Measurements from ENCODE around the gene ENTREP3. TPM values are rescaled to one million over a fixed set of nuclear protein-coding genes. Genes with fewer than 3 reads are reported as not detected.
"Not testable (repeated sequence)": the region's sequence is repeated elsewhere in the genome, so short reads cannot be mapped to it uniquely, and the experiment has no call there.

The ENTREP3 gene
- total RNA-seq, 1 donor from 2014 or later: 55.7 TPM

- no peak for DNase-seq (ENCODE audit: extremely low spot score, unreplicated experiment)
- TF ChIP-seq CTCF (conservative IDR thresholded peaks at IDR 0.05): no peak
- Mint-ChIP-seq H3K4me1 (ENCODE audit: unreplicated experiment) (peaks cover 21% of the 10 kb centered on the region), H3K27ac (no peak overlapping the region), H3K27me3 (no peaks in the 10 kb centered on the region), H3K4me3 (no peak overlapping the region), H3K36me3 (peaks cover 3% of the 10 kb centered on the region), H3K9me3 (no peaks in the 10 kb centered on the region)
Observed at GRCh38 chr1:155250246-155250632, 5.0 kb downstream of the ENTREP3 start.

GRCh38 chr1:155247667-155248553 lies 7.4 kb downstream of the ENTREP3 start:
- Mint-ChIP-seq H3K4me3 (no peak overlapping the region), H3K27ac (no peak overlapping the region), H3K4me1 (ENCODE audit: unreplicated experiment) (peaks cover 17% of the 10 kb centered on the region), H3K27me3 (peaks cover 4% of the 10 kb centered on the region), H3K9me3 (no peaks in the 10 kb centered on the region), H3K36me3 (peaks cover 8% of the 10 kb centered on the region)
- no peak for TF ChIP-seq CTCF (conservative IDR thresholded peaks at IDR 0.05)
- DNase-seq (ENCODE audit: extremely low spot score, unreplicated experiment): no peak

GRCh38 chr1:155246796-155247195 lies 8.5 kb downstream of the ENTREP3 start:
- Mint-ChIP-seq H3K4me3 (peak overlapping the region; percentile 11), H3K4me1 (ENCODE audit: unreplicated experiment) (peaks cover 19% of the 10 kb centered on the region)
- H3K36me3 Mint-ChIP-seq; H3K27me3 Mint-ChIP-seq; H3K27ac Mint-ChIP-seq; DNase-seq (ENCODE audit: extremely low spot score, unreplicated experiment); H3K9me3 Mint-ChIP-seq: not testable (repeated sequence)

GRCh38 chr1:155245163-155245524 lies 10.1 kb downstream of the ENTREP3 start:
- peak overlapping the region; percentile 95 for H3K27ac Mint-ChIP-seq
- peaks cover 4% of the 10 kb centered on the region for H3K27me3 Mint-ChIP-seq
- no peak for TF ChIP-seq CTCF (conservative IDR thresholded peaks at IDR 0.05)
- peak overlapping the region; percentile 88 for H3K4me3 Mint-ChIP-seq
- peaks cover 23% of the 10 kb centered on the region for H3K4me1 Mint-ChIP-seq (ENCODE audit: unreplicated experiment)
- H3K36me3 Mint-ChIP-seq: peaks cover 13% of the 10 kb centered on the region
- H3K9me3 Mint-ChIP-seq: no peaks in the 10 kb centered on the region
- DNase-seq (ENCODE audit: extremely low spot score, unreplicated experiment): no peak

GRCh38 chr1:155244368-155245162 lies 10.7 kb downstream of the ENTREP3 start:
- peak overlapping the region; percentile 88 for H3K4me3 Mint-ChIP-seq
- H3K27ac Mint-ChIP-seq: peak overlapping the region; percentile 95
- TF ChIP-seq CTCF (conservative IDR thresholded peaks at IDR 0.05): peak; percentile 65
- DNase-seq (ENCODE audit: extremely low spot score, unreplicated experiment): peak; percentile 96
- H3K27me3 Mint-ChIP-seq: peaks cover 4% of the 10 kb centered on the region
- H3K9me3 Mint-ChIP-seq: no peaks in the 10 kb centered on the region
- H3K4me1 Mint-ChIP-seq (ENCODE audit: unreplicated experiment): peaks cover 23% of the 10 kb centered on the region
- H3K36me3 Mint-ChIP-seq: peaks cover 13% of the 10 kb centered on the region

Measured in type B pancreatic cell (in vitro differentiated cells).